Measurements from ENCODE around the gene IKZF1.

The IKZF1 gene

GRCh38 chr7:50422858-50423257, 118.3 kb downstream of the IKZF1 start:
- H3K36me3 ChIP-seq (ENCODE audit: insufficient read depth, low read length): no peaks in the 10 kb centered on the region
- H3K27ac ChIP-seq (ENCODE audit: low read depth, low read length): no peak overlapping the region
- H3K4me3 ChIP-seq (ENCODE audit: low read length): no peak overlapping the region
- H3K9me3 ChIP-seq (ENCODE audit: insufficient read depth, low read depth, low read length): no peaks in the 10 kb centered on the region
- H3K27me3 ChIP-seq (ENCODE audit: insufficient read depth, low read length): no peaks in the 10 kb centered on the region
- no peak overlapping the region for H3K9ac ChIP-seq (ENCODE audit: low read depth, low read length)
- 94% methylated on average over 6 of the region's 6 CpGs for WGBS
- H3K4me1 ChIP-seq (ENCODE audit: insufficient read depth, low read length): peaks cover 12% of the 10 kb centered on the region

GRCh38 chr7:50423860-50424259, 119.3 kb downstream of the IKZF1 start:
- no peaks in the 10 kb centered on the region for H3K9me3 ChIP-seq (ENCODE audit: insufficient read depth, low read depth, low read length)
- H3K27me3 ChIP-seq (ENCODE audit: insufficient read depth, low read length): no peaks in the 10 kb centered on the region
- H3K4me1 ChIP-seq (ENCODE audit: insufficient read depth, low read length): peaks cover 10% of the 10 kb centered on the region
- H3K27ac ChIP-seq (ENCODE audit: low read depth, low read length): no peak overlapping the region
- no peak overlapping the region for H3K4me3 ChIP-seq (ENCODE audit: low read length)
- H3K36me3 ChIP-seq (ENCODE audit: insufficient read depth, low read length): no peaks in the 10 kb centered on the region
- WGBS: 69% methylated on average over 4 of the region's 4 CpGs
- no peak overlapping the region for H3K9ac ChIP-seq (ENCODE audit: low read depth, low read length)

GRCh38 chr7:50425318-50425717, 120.8 kb downstream of the IKZF1 start:
- no peak overlapping the region for H3K9ac ChIP-seq (ENCODE audit: low read depth, low read length)
- peaks cover 8% of the 10 kb centered on the region for H3K4me1 ChIP-seq (ENCODE audit: insufficient read depth, low read length)
- WGBS: 94% methylated on average over 5 of the region's 6 CpGs
- H3K27ac ChIP-seq (ENCODE audit: low read depth, low read length): no peak overlapping the region
- no peaks in the 10 kb centered on the region for H3K27me3 ChIP-seq (ENCODE audit: insufficient read depth, low read length)
- no peaks in the 10 kb centered on the region for H3K36me3 ChIP-seq (ENCODE audit: insufficient read depth, low read length)
- no peak overlapping the region for H3K4me3 ChIP-seq (ENCODE audit: low read length)
- H3K9me3 ChIP-seq (ENCODE audit: insufficient read depth, low read depth, low read length): no peaks in the 10 kb centered on the region

GRCh38 chr7:50426280-50427045, 121.9 kb downstream of the IKZF1 start:
- 89% methylated on average over 5 of the region's 5 CpGs for WGBS
- no peaks in the 10 kb centered on the region for H3K36me3 ChIP-seq (ENCODE audit: insufficient read depth, low read length)
- peaks cover 3% of the 10 kb centered on the region for H3K4me1 ChIP-seq (ENCODE audit: insufficient read depth, low read length)
- H3K27ac ChIP-seq (ENCODE audit: low read depth, low read length): no peak overlapping the region
- H3K4me3 ChIP-seq (ENCODE audit: low read length): no peak overlapping the region
- H3K27me3 ChIP-seq (ENCODE audit: insufficient read depth, low read length): no peaks in the 10 kb centered on the region
- H3K9ac ChIP-seq (ENCODE audit: low read depth, low read length): no peak overlapping the region
- H3K9me3 ChIP-seq (ENCODE audit: insufficient read depth, low read depth, low read length): no peaks in the 10 kb centered on the region

- H3K9me3 ChIP-seq (ENCODE audit: insufficient read depth, low read depth, low read length): no peaks in the 10 kb centered on the region
- no peak overlapping the region for H3K27ac ChIP-seq (ENCODE audit: low read depth, low read length)
- no peak overlapping the region for H3K4me3 ChIP-seq (ENCODE audit: low read length)
- H3K4me1 ChIP-seq (ENCODE audit: insufficient read depth, low read length): no peaks in the 10 kb centered on the region; the same call in 1 of the 2 replicates
- H3K36me3 ChIP-seq (ENCODE audit: insufficient read depth, low read length): no peaks in the 10 kb centered on the region
- 87% methylated on average over 2 of the region's 2 CpGs for WGBS
- no peaks in the 10 kb centered on the region for H3K27me3 ChIP-seq (ENCODE audit: insufficient read depth, low read length)
- no peak overlapping the region for H3K9ac ChIP-seq (ENCODE audit: low read depth, low read length)
These were observed 123.0 kb downstream of the IKZF1 start for GRCh38 chr7:50427518-50427917.

- no peaks in the 10 kb centered on the region; the same call in 1 of the 2 replicates for H3K4me1 ChIP-seq (ENCODE audit: insufficient read depth, low read length)
- no peak overlapping the region for H3K4me3 ChIP-seq (ENCODE audit: low read length)
- H3K27ac ChIP-seq (ENCODE audit: low read depth, low read length): no peak overlapping the region
- WGBS: 84% methylated on average over 3 of the region's 3 CpGs
- no peaks in the 10 kb centered on the region for H3K9me3 ChIP-seq (ENCODE audit: insufficient read depth, low read depth, low read length)
- H3K36me3 ChIP-seq (ENCODE audit: insufficient read depth, low read length): no peaks in the 10 kb centered on the region
- H3K9ac ChIP-seq (ENCODE audit: low read depth, low read length): no peak overlapping the region
- H3K27me3 ChIP-seq (ENCODE audit: insufficient read depth, low read length): no peaks in the 10 kb centered on the region
These were observed 124.4 kb downstream of the IKZF1 start for GRCh38 chr7:50428911-50429310.

- Histone ChIP-seq H3K27ac (ENCODE audit: low read depth, low read length) (no peak overlapping the region), H3K27me3 (ENCODE audit: insufficient read depth, low read length) (no peaks in the 10 kb centered on the region), H3K9me3 (ENCODE audit: insufficient read depth, low read depth, low read length) (no peaks in the 10 kb centered on the region), H3K4me3 (ENCODE audit: low read length) (no peak overlapping the region), H3K36me3 (ENCODE audit: insufficient read depth, low read length) (no peaks in the 10 kb centered on the region), H3K4me1 (ENCODE audit: insufficient read depth, low read length) (no peaks in the 10 kb centered on the region; the same call in none of the 2 replicates), H3K9ac (ENCODE audit: low read depth, low read length) (no peak overlapping the region)
- 91% methylated on average over 2 of the region's 2 CpGs for WGBS
These were observed 126.8 kb downstream of the IKZF1 start for GRCh38 chr7:50431316-50431715.

- H3K27ac ChIP-seq (ENCODE audit: low read depth, low read length): no peak overlapping the region
- H3K4me1 ChIP-seq (ENCODE audit: insufficient read depth, low read length): no peaks in the 10 kb centered on the region; the same call in none of the 2 replicates
- no peaks in the 10 kb centered on the region for H3K27me3 ChIP-seq (ENCODE audit: insufficient read depth, low read length)
- no peak overlapping the region for H3K4me3 ChIP-seq (ENCODE audit: low read length)
- H3K36me3 ChIP-seq (ENCODE audit: insufficient read depth, low read length): no peaks in the 10 kb centered on the region
- H3K9ac ChIP-seq (ENCODE audit: low read depth, low read length): no peak overlapping the region
- 82% methylated on average over 3 of the region's 4 CpGs for WGBS
- H3K9me3 ChIP-seq (ENCODE audit: insufficient read depth, low read depth, low read length): no peaks in the 10 kb centered on the region
These were observed 127.3 kb downstream of the IKZF1 start for GRCh38 chr7:50431722-50432305.

- H3K9ac ChIP-seq (ENCODE audit: low read depth, low read length): no peak overlapping the region
- no peak overlapping the region for H3K4me3 ChIP-seq (ENCODE audit: low read length)
- no peaks in the 10 kb centered on the region for H3K36me3 ChIP-seq (ENCODE audit: insufficient read depth, low read length)
- H3K27ac ChIP-seq (ENCODE audit: low read depth, low read length): no peak overlapping the region
- no peaks in the 10 kb centered on the region for H3K9me3 ChIP-seq (ENCODE audit: insufficient read depth, low read depth, low read length)
- H3K4me1 ChIP-seq (ENCODE audit: insufficient read depth, low read length): no peaks in the 10 kb centered on the region; the same call in none of the 2 replicates
- WGBS: 90% methylated on average over 2 of the region's 3 CpGs
- H3K27me3 ChIP-seq (ENCODE audit: insufficient read depth, low read length): no peaks in the 10 kb centered on the region
These were observed 131.8 kb downstream of the IKZF1 start for GRCh38 chr7:50436133-50436806.

GRCh38 chr7:50446542-50446960, 142.0 kb downstream of the IKZF1 start:
- Histone ChIP-seq H3K36me3 (ENCODE audit: insufficient read depth, low read length) (peaks cover 24% of the 10 kb centered on the region), H3K9ac (ENCODE audit: low read depth, low read length) (no peak overlapping the region), H3K27ac (ENCODE audit: low read depth, low read length) (no peak overlapping the region), H3K4me3 (ENCODE audit: low read length) (no peak overlapping the region), H3K27me3 (ENCODE audit: insufficient read depth, low read length) (no peaks in the 10 kb centered on the region), H3K9me3 (ENCODE audit: insufficient read depth, low read depth, low read length) (no peaks in the 10 kb centered on the region), H3K4me1 (ENCODE audit: insufficient read depth, low read length) (peaks cover 18% of the 10 kb centered on the region; the same call in 1 of the 2 replicates)
- WGBS: 79% methylated on average over 4 of the region's 4 CpGs

GRCh38 chr7:50448823-50449222, 144.3 kb downstream of the IKZF1 start:
- Histone ChIP-seq H3K4me1 (ENCODE audit: insufficient read depth, low read length) (peaks cover 18% of the 10 kb centered on the region; the same call in 1 of the 2 replicates), H3K27me3 (ENCODE audit: insufficient read depth, low read length) (no peaks in the 10 kb centered on the region), H3K4me3 (ENCODE audit: low read length) (no peak overlapping the region), H3K36me3 (ENCODE audit: insufficient read depth, low read length) (peaks cover 24% of the 10 kb centered on the region), H3K9ac (ENCODE audit: low read depth, low read length) (no peak overlapping the region), H3K27ac (ENCODE audit: low read depth, low read length) (no peak overlapping the region), H3K9me3 (ENCODE audit: insufficient read depth, low read depth, low read length) (no peaks in the 10 kb centered on the region)
